NT2/D1 (cell line): Measurements from ENCODE around the gene FBXL7.

ENCODE experiments used
- DNase-seq: peaks from one replicate; pipeline ENCODE4 v3.0.0-alpha.2; 2011; ENCODE audit warnings: low read depth, low spot score
- H3K27me3 ChIP-seq: 2 replicates; pipeline ENCODE4 v1.6.0; 2011; ENCODE audit warnings: mild to moderate bottlenecking; ENCODE audit not compliant: insufficient read length, insufficient read depth
- H3K36me3 ChIP-seq: 2 replicates; pipeline ENCODE4 v1.6.1; 2011; ENCODE audit warnings: mild to moderate bottlenecking, low read length, mixed read lengths; ENCODE audit not compliant: insufficient read depth, insufficient read length
- H3K4me1 ChIP-seq: 2 replicates; pipeline ENCODE4 v1.5.1; 2011; ENCODE audit not compliant: insufficient read depth, insufficient read length
- H3K4me3 ChIP-seq: 2 replicates; pipeline ENCODE4 v1.5.1; 2011; ENCODE audit warnings: low read depth; ENCODE audit not compliant: insufficient read length
- H3K9ac ChIP-seq: 2 replicates; pipeline ENCODE4 v1.6.0; 2011; ENCODE audit warnings: low read depth; ENCODE audit not compliant: insufficient read length
- H3K9me3 ChIP-seq: 2 replicates; pipeline ENCODE4 v1.5.1; 2011; ENCODE audit warnings: mild to moderate bottlenecking, low read length; ENCODE audit not compliant: insufficient read depth
- SUZ12 ChIP-seq: IDR thresholded peaks from 2 replicates; pipeline ENCODE4 v1.6.1; 2011; ENCODE audit not compliant: insufficient read length, insufficient read depth; ENCODE audit errors: extremely low read depth
- YY1 ChIP-seq: IDR thresholded peaks from 2 replicates; pipeline ENCODE4 v1.6.1; 2011; ENCODE audit not compliant: insufficient read length, insufficient read depth
- ZNF274 ChIP-seq: IDR thresholded peaks from 2 replicates; pipeline ENCODE4 v1.6.1; 2011; ENCODE audit warnings: mild to moderate bottlenecking, low read depth, low read length

FBXL7 gene

GRCh38 chr5:15526413-15526812 is 26.4 kb downstream of the FBXL7 start:
- TF ChIP-seq YY1, result no peak
- TF ChIP-seq ZNF274, result no peak
- no peak for TF ChIP-seq SUZ12
- Histone ChIP-seq H3K4me3 (no peak overlapping the region), H3K4me1 (no peaks in the 10 kb centered on the region), H3K27me3 (no peaks in the 10 kb centered on the region), H3K9me3 (no peaks in the 10 kb centered on the region), H3K36me3 (peaks cover 4% of the 10 kb centered on the region), H3K9ac (no peak overlapping the region)
- no peak for DNase-seq

GRCh38 chr5:15528476-15528875 is 28.5 kb downstream of the FBXL7 start:
- TF ChIP-seq SUZ12, result no peak
- no peak for TF ChIP-seq ZNF274
- no peak for TF ChIP-seq YY1
- H3K36me3 ChIP-seq, result peaks cover 4% of the 10 kb centered on the region
- no peaks in the 10 kb centered on the region for H3K9me3 ChIP-seq
- no peak overlapping the region for H3K9ac ChIP-seq
- no peak for DNase-seq
- H3K4me3 ChIP-seq, result no peak overlapping the region
- no peaks in the 10 kb centered on the region for H3K27me3 ChIP-seq
- H3K4me1 ChIP-seq, result no peaks in the 10 kb centered on the region

- no peak for DNase-seq
- TF ChIP-seq SUZ12 (no peak), ZNF274 (no peak), YY1 (no peak)
- Histone ChIP-seq H3K4me1 (no peaks in the 10 kb centered on the region), H3K9ac (no peak overlapping the region), H3K27me3 (no peaks in the 10 kb centered on the region), H3K4me3 (no peak overlapping the region), H3K36me3 (peaks cover 4% of the 10 kb centered on the region), H3K9me3 (no peaks in the 10 kb centered on the region; the same call in 1 of the 2 replicates)
Observed at GRCh38 chr5:15529013-15529412, 29.0 kb downstream of the FBXL7 start.

- Histone ChIP-seq H3K9me3 (no peaks in the 10 kb centered on the region; the same call in 1 of the 2 replicates), H3K27me3 (no peaks in the 10 kb centered on the region), H3K36me3 (peaks cover 1% of the 10 kb centered on the region), H3K4me3 (no peak overlapping the region), H3K4me1 (no peaks in the 10 kb centered on the region), H3K9ac (no peak overlapping the region)
- TF ChIP-seq ZNF274, result no peak
- no peak for TF ChIP-seq YY1
- no peak for TF ChIP-seq SUZ12
- no peak for DNase-seq
Observed at GRCh38 chr5:15529821-15530220, 29.8 kb downstream of the FBXL7 start.

GRCh38 chr5:15533129-15533893 is 33.3 kb downstream of the FBXL7 start:
- H3K27me3 ChIP-seq, result no peaks in the 10 kb centered on the region
- DNase-seq, result no peak

GRCh38 chr5:15535938-15536337 is 36.0 kb downstream of the FBXL7 start:
- no peak for DNase-seq
- H3K27me3 ChIP-seq, result no peaks in the 10 kb centered on the region
- no peaks in the 10 kb centered on the region for H3K4me1 ChIP-seq
- no peak overlapping the region for H3K9ac ChIP-seq
- H3K4me3 ChIP-seq, result no peak overlapping the region
- TF ChIP-seq SUZ12, result no peak
- TF ChIP-seq YY1, result no peak
- TF ChIP-seq ZNF274, result no peak
- H3K9me3 ChIP-seq, result peaks cover 7% of the 10 kb centered on the region; the same call in 1 of the 2 replicates
- H3K36me3 ChIP-seq, result no peaks in the 10 kb centered on the region

More at GRCh38 chr5:15533129-15533893, 33.3 kb downstream of the FBXL7 start:
- Histone ChIP-seq H3K4me3 (no peak overlapping the region), H3K9me3 (peaks cover 7% of the 10 kb centered on the region; the same call in 1 of the 2 replicates), H3K36me3 (no peaks in the 10 kb centered on the region), H3K4me1 (no peaks in the 10 kb centered on the region), H3K9ac (no peak overlapping the region)
- TF ChIP-seq YY1 (no peak), SUZ12 (no peak), ZNF274 (no peak)

GRCh38 chr5:15538516-15538915 is 38.5 kb downstream of the FBXL7 start:
- DNase-seq, result no peak
- Histone ChIP-seq H3K4me3 (no peak overlapping the region), H3K4me1 (no peaks in the 10 kb centered on the region), H3K36me3 (no peaks in the 10 kb centered on the region), H3K9ac (no peak overlapping the region), H3K9me3 (peaks cover 7% of the 10 kb centered on the region; the same call in 1 of the 2 replicates), H3K27me3 (no peaks in the 10 kb centered on the region)
- TF ChIP-seq SUZ12, result no peak
- TF ChIP-seq YY1, result no peak
- no peak for TF ChIP-seq ZNF274
